Measurements from ENCODE around the gene BTN1A1. TPM values are rescaled to one million over a fixed set of nuclear protein-coding genes. Genes with fewer than 3 reads are reported as not detected.

BTN1A1 gene
- total RNA-seq, 1 experiment from 2014 or later: not detected

DNA sequence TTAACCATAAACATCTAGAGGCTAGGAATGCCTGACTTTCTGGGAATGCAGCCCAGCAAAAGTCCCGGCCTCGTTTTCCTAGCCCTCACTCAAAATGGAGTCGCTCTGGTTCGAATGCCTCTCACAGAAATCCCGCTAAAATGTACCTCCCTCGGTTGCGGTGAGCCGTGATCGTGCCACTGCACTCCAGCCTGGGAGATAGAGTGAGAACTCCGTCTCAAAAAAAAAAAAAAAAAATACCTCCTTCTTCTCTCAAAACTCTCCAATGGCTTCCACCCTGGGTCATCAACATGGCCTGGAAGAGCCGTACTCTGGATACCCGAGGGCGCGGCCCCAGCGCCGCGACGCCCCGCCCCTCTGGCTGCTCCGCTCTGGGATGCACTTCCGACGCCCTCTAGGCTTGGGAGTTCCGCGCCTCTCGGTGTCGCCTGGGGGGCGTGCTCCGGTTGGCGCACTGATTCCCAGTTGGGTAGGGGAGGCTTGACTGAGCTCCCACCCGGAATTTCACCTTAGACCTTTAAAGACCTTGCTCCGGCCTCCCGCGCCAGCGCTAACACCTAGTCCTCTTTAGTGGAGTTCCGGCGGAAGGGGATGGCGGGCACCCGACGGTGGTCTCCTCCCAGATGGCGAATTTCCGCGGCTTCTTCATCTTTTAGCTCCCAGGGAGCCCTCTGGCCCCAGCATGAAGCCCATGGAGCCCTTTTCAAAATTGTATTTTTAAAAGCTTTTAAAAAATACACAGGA, 50.3 kb downstream of the BTN1A1 start:
- ChIA-PET CTCF (no interaction called here), POLR2A (interaction anchor here (1.2 to 7.2 kb wide), 2 partner anchors 12 to 18 kb away, joined by 3 to 76 read pairs; partner anchors contain the start of gene HMGN4)
- Mint-ChIP-seq H3K4me1 (ENCODE audit: insufficient read depth, unreplicated experiment) (peaks cover 8% of the 10 kb centered on the region), H3K27ac (ENCODE audit: low read depth, unreplicated experiment) (no peak overlapping the region), H3K27me3 (ENCODE audit: insufficient read depth, unreplicated experiment) (no peaks in the 10 kb centered on the region), H3K36me3 (ENCODE audit: insufficient read depth, unreplicated experiment) (peaks cover 19% of the 10 kb centered on the region), H3K9me3 (ENCODE audit: unreplicated experiment) (no peaks in the 10 kb centered on the region), H3K4me3 (ENCODE audit: unreplicated experiment) (peak overlapping the region; percentile 72)
- BruUV-seq (replicated peaks): no TSS peak
- peak; percentile 49 for DNase-seq (ENCODE audit: unreplicated experiment)
- TF ChIP-seq, protein P1, sequence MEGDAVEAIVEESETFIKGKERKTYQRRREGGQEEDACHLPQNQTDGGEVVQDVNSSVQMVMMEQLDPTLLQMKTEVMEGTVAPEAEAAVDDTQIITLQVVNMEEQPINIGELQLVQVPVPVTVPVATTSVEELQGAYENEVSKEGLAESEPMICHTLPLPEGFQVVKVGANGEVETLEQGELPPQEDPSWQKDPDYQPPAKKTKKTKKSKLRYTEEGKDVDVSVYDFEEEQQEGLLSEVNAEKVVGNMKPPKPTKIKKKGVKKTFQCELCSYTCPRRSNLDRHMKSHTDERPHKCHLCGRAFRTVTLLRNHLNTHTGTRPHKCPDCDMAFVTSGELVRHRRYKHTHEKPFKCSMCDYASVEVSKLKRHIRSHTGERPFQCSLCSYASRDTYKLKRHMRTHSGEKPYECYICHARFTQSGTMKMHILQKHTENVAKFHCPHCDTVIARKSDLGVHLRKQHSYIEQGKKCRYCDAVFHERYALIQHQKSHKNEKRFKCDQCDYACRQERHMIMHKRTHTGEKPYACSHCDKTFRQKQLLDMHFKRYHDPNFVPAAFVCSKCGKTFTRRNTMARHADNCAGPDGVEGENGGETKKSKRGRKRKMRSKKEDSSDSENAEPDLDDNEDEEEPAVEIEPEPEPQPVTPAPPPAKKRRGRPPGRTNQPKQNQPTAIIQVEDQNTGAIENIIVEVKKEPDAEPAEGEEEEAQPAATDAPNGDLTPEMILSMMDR (IDR thresholded peaks at IDR 0.05; ENCODE audit: unreplicated experiment): no peak
- intact Hi-C loops (cut with micrococcal nuclease): loop anchor here (5.0 kb wide), 1 partner anchor 208 kb away; no protein-coding TSS in a partner anchor

DNA sequence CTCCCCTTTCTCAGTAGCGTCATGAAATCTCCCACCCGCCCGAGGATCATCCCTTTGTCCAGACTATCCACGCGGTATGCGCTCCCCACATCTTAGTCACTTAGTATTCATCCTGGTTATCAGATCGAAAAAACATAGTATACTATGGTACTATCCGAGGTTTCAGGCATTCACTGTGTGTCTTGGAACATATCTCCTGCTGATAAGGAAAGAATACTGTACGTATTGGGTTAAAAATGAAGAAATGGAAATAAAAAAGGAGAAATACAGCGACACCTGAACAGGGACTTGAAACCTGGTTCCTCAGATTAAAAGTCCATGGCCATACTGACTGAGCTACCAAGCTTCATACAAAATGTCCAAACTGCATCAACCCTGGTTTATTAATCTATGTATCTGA, 52.1 kb downstream of the BTN1A1 start:
- intact Hi-C loops (cut with micrococcal nuclease): loop anchor here (5.0 kb wide), 1 partner anchor 210 kb away; no protein-coding TSS in a partner anchor

DNA sequence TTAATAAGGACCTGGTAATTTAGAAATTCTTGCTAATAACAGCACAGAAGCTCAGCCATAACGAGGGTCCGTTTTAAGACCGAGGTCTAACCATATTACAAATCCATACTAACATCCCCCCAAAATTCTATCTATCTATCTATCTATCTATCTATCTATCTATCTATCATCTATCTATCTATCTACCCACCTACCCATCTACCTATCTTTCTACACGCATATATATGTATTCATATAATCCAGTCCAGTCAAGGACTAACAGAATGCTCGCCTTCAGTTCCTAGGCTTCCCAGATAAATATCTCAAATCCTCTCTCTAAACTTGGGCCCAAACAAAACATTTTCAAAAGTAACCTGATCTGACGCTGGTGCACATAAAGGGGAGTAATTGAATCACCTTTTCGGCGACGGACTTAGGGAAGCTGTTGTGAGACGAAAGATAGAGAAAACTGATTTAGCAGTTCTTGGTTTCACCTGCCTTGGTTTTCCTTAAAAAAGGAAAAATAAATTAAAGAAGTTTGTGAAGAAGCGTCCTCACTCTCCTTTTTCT, 52.6 kb downstream of the BTN1A1 start:
- DNase-seq (ENCODE audit: unreplicated experiment): no peak
- intact Hi-C loops (cut with micrococcal nuclease): loop anchor here (1.0 to 5.0 kb wide), 2 partner anchors 14 to 210 kb away; partner anchors contain the start of gene HMGN4
- BruUV-seq (replicated peaks): no TSS peak
- Mint-ChIP-seq H3K27ac (ENCODE audit: low read depth, unreplicated experiment) (no peak overlapping the region), H3K4me1 (ENCODE audit: insufficient read depth, unreplicated experiment) (peaks cover 21% of the 10 kb centered on the region), H3K4me3 (ENCODE audit: unreplicated experiment) (no peak overlapping the region), H3K36me3 (ENCODE audit: insufficient read depth, unreplicated experiment) (peaks cover 7% of the 10 kb centered on the region), H3K27me3 (ENCODE audit: insufficient read depth, unreplicated experiment) (no peaks in the 10 kb centered on the region), H3K9me3 (ENCODE audit: unreplicated experiment) (no peaks in the 10 kb centered on the region)
- TF ChIP-seq, protein P1 (IDR thresholded peaks at IDR 0.05; ENCODE audit: unreplicated experiment): no peak
- POLR2A ChIA-PET: interaction anchor here (0.6 to 7.2 kb wide), 15 partner anchors 11 to 358 kb away, joined by 3 to 76 read pairs (median 5); partner anchors contain the start of gene HMGN4
- CTCF ChIA-PET: interaction anchor here (1.1 to 1.7 kb wide), 2 partner anchors 15 to 211 kb away, joined by 4 read pairs; partner anchors contain the start of gene HMGN4

More for the DNA sequence above, 52.1 kb downstream of the BTN1A1 start:
- no TSS peak for BruUV-seq (replicated peaks)
- no peaks in the 10 kb centered on the region for H3K9me3 Mint-ChIP-seq (ENCODE audit: unreplicated experiment)
- CTCF ChIA-PET: interaction anchor here (1.7 kb wide), 1 partner anchor 14 kb away, joined by 4 read pairs; the partner anchor contains the start of gene HMGN4
- H3K27me3 Mint-ChIP-seq (ENCODE audit: insufficient read depth, unreplicated experiment): no peaks in the 10 kb centered on the region
- TF ChIP-seq, protein P1 (IDR thresholded peaks at IDR 0.05; ENCODE audit: unreplicated experiment): no peak
- H3K36me3 Mint-ChIP-seq (ENCODE audit: insufficient read depth, unreplicated experiment): peaks cover 8% of the 10 kb centered on the region
- H3K27ac Mint-ChIP-seq (ENCODE audit: low read depth, unreplicated experiment): no peak overlapping the region
- peaks cover 17% of the 10 kb centered on the region for H3K4me1 Mint-ChIP-seq (ENCODE audit: insufficient read depth, unreplicated experiment)
- DNase-seq (ENCODE audit: unreplicated experiment): no peak
- POLR2A ChIA-PET: interaction anchor here (1.2 to 7.2 kb wide), 4 partner anchors 14 to 113 kb away, joined by 3 to 76 read pairs (median 6); partner anchors contain the start of gene HMGN4
- no peak overlapping the region for H3K4me3 Mint-ChIP-seq (ENCODE audit: unreplicated experiment)

DNA sequence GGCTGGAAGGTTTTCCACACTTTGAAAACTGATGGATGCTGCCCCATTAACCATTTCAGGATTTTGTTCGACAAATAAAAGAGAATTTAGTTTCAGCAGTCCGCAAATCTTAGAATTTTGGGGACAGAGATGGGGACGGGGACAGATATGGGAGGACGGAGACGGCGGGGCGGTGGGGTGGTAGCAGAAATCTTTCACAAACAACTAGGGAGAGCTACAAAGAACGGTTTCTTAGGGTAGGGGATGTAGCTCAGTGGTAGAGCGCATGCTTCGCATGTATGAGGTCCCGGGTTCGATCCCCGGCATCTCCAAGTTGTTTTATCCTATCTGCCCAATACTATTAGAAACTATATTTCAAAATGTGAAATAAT, 53.1 kb downstream of the BTN1A1 start:
- DNase-seq (ENCODE audit: unreplicated experiment): peak; percentile 74
- Mint-ChIP-seq H3K9me3 (ENCODE audit: unreplicated experiment) (no peaks in the 10 kb centered on the region), H3K4me1 (ENCODE audit: insufficient read depth, unreplicated experiment) (peaks cover 21% of the 10 kb centered on the region), H3K36me3 (ENCODE audit: insufficient read depth, unreplicated experiment) (peaks cover 7% of the 10 kb centered on the region), H3K4me3 (ENCODE audit: unreplicated experiment) (no peak overlapping the region), H3K27ac (ENCODE audit: low read depth, unreplicated experiment) (no peak overlapping the region), H3K27me3 (ENCODE audit: insufficient read depth, unreplicated experiment) (no peaks in the 10 kb centered on the region)
- no TSS peak for BruUV-seq (replicated peaks)
- intact Hi-C loops (cut with micrococcal nuclease): loop anchor here (1.0 to 5.0 kb wide), 2 partner anchors 15 to 211 kb away; partner anchors contain the start of gene HMGN4
- POLR2A ChIA-PET: interaction anchor here (0.6 to 7.2 kb wide), 20 partner anchors 12 to 1259 kb away, joined by 3 to 76 read pairs (median 4); partner anchors contain the start of gene HMGN4
- TF ChIP-seq, protein P1 (IDR thresholded peaks at IDR 0.05; ENCODE audit: unreplicated experiment): no peak
- CTCF ChIA-PET: interaction anchor here (0.6 to 1.7 kb wide), 3 partner anchors 15 to 212 kb away, joined by 3 to 4 read pairs (median 4); partner anchors contain the start of gene HMGN4

All from MCF 10A (cell line).